IMR-90 (cell line): ENCODE results near the gene RNF130. TPM values are rescaled to one million over a fixed set of nuclear protein-coding genes. Genes with fewer than 3 reads are reported as not detected.

ENCODE experiments used
- ATAC-seq: fragments of 200-7000 bp; cut with Tn5 transposase; 2 replicates; pipeline ENCODE4 v1.9.1; 2020; ENCODE audit warnings: low read depth, mild to moderate bottlenecking, moderate library complexity
- BruUV-seq: library from RNA; stranded (reverse); fragments of 400-500 nt; replicated peaks from 2 replicates; lab custom pipeline; 2021; lab: Mats Ljungman, UMichigan
- CTCF ChIA-PET: fragments of 300-600 bp; formaldehyde crosslinking; extraction: SDS; loops from one replicate; lab custom pipeline; 2021; ENCODE audit warnings: antibody characterized with exemption; lab: Yijun Ruan, JAX
- POLR2A ChIA-PET: fragments of 300-600 bp; sonication (Branson Sonifier 250); formaldehyde crosslinking; loops from one replicate; lab custom pipeline; 2022; ENCODE audit warnings: antibody characterized with exemption; ENCODE audit not compliant: unreplicated experiment; lab: Charles Lee
- DNase-seq: peaks from one replicate; pipeline ENCODE4 v3.0.0; 2013
- H2AFZ ChIP-seq: replicated peaks from 2 replicates; pipeline ENCODE3; 2013; ENCODE audit warnings: low read length, mild to moderate bottlenecking; ENCODE audit not compliant: poor library complexity
- H2AK5ac ChIP-seq: 2 replicates; pipeline ENCODE4 v1.6.1; 2013; ENCODE audit warnings: low read depth, low read length, inconsistent platforms
- H2AK9ac ChIP-seq: replicated peaks from 2 replicates; pipeline ENCODE3; 2013; ENCODE audit warnings: mild to moderate bottlenecking, low read depth, low read length, moderate library complexity; ENCODE audit not compliant: poor library complexity
- H2BK120ac ChIP-seq: 2 replicates; pipeline ENCODE4 v1.6.1; 2013; ENCODE audit warnings: low read depth, low read length, inconsistent platforms
- H2BK15ac ChIP-seq: 3 replicates; pipeline ENCODE4 v1.6.1; 2013; ENCODE audit warnings: low read depth, low read length, inconsistent platforms
- H2BK20ac ChIP-seq: 2 replicates; pipeline ENCODE4 v1.6.1; 2013; ENCODE audit warnings: low read depth, mild to moderate bottlenecking, inconsistent platforms, low read length, moderate library complexity
- H2BK5ac ChIP-seq: 2 replicates; pipeline ENCODE4 v1.6.1; 2013; ENCODE audit warnings: mild to moderate bottlenecking, low read depth, low read length, inconsistent platforms; ENCODE audit not compliant: poor library complexity, severe bottlenecking
- H3K14ac ChIP-seq: replicated peaks from 2 replicates; pipeline ENCODE4 v1.6.1; 2013; ENCODE audit warnings: low read depth, low read length, inconsistent platforms
- H3K18ac ChIP-seq: 2 replicates; pipeline ENCODE4 v1.6.1; 2013; ENCODE audit warnings: low read depth, low read length, control low read depth
- H3K23ac ChIP-seq: 2 replicates; pipeline ENCODE4 v1.6.1; 2013; ENCODE audit warnings: low read depth, low read length, inconsistent platforms
- H3K27ac ChIP-seq: 2 replicates; pipeline ENCODE4 v1.5.1; 2013; ENCODE audit warnings: mild to moderate bottlenecking, control low read depth, low read length; ENCODE audit not compliant: insufficient read depth
- H3K27me3 ChIP-seq: 2 replicates; pipeline ENCODE4 v1.6.1; 2013; ENCODE audit warnings: low read length; ENCODE audit not compliant: control insufficient read depth, insufficient read depth
- H3K36me3 ChIP-seq: 2 replicates; pipeline ENCODE4 v1.6.1; 2013; ENCODE audit warnings: low read length, mixed read lengths; ENCODE audit not compliant: control insufficient read depth, insufficient read depth
- H3K4ac ChIP-seq: 2 replicates; pipeline ENCODE4 v1.6.1; 2013; ENCODE audit warnings: low read depth, low read length, inconsistent platforms
- H3K4me1 ChIP-seq: 2 replicates; pipeline ENCODE4 v1.6.1; 2013; ENCODE audit warnings: low read length, mixed read lengths; ENCODE audit not compliant: control insufficient read depth, insufficient read depth
- H3K4me2 ChIP-seq: 2 replicates; pipeline ENCODE4 v1.6.1; 2013; ENCODE audit warnings: low read depth, mild to moderate bottlenecking, control low read depth, low read length, moderate library complexity
- H3K4me3 ChIP-seq: 2 replicates; pipeline ENCODE4 v1.5.1; 2013; ENCODE audit warnings: low read depth, mild to moderate bottlenecking, control low read depth, low read length, moderate library complexity; ENCODE audit not compliant: insufficient read depth
- H3K56ac ChIP-seq: 2 replicates; pipeline ENCODE4 v1.6.1; 2013; ENCODE audit warnings: low read length, inconsistent platforms; ENCODE audit not compliant: insufficient read depth; ENCODE audit errors: extremely low read depth
- H3K79me1 ChIP-seq, 2 experiments: 2 replicates each; pipeline ENCODE4 v1.6.1; 2013; ENCODE audit warnings: low read length in 2 of 2, inconsistent platforms in 1 of 2, low read depth in 1 of 2
- H3K9ac ChIP-seq: 2 replicates; pipeline ENCODE4 v1.6.1; 2013; ENCODE audit warnings: low read depth, low read length, control low read depth
- H3K9me1 ChIP-seq: 2 replicates; pipeline ENCODE4 v1.6.1; 2013; ENCODE audit warnings: low read length, inconsistent platforms; ENCODE audit not compliant: insufficient read depth
- H3K9me3 ChIP-seq: 2 replicates; pipeline ENCODE4 v1.6.1; 2013; ENCODE audit warnings: low read length; ENCODE audit not compliant: control insufficient read depth, insufficient read depth
- H4K20me1 ChIP-seq: 2 replicates; pipeline ENCODE4 v1.6.1; 2013; ENCODE audit warnings: low read length, inconsistent platforms; ENCODE audit not compliant: insufficient read depth
- H4K5ac ChIP-seq: 2 replicates; pipeline ENCODE4 v1.6.1; 2013; ENCODE audit warnings: mild to moderate bottlenecking, low read depth, low read length, control low read depth
- H4K8ac ChIP-seq, 2 experiments: 2 replicates each; pipeline ENCODE4 v1.6.1; 2013; ENCODE audit warnings: low read depth in 2 of 2, low read length in 2 of 2, control low read depth in 1 of 2, inconsistent platforms in 1 of 2
- H4K91ac ChIP-seq: 2 replicates; pipeline ENCODE4 v1.6.1; 2013; ENCODE audit warnings: low read depth, low read length, inconsistent platforms; ENCODE audit not compliant: insufficient read depth
- CHD1 ChIP-seq: IDR thresholded peaks from 2 replicates; pipeline ENCODE4 v1.6.1; 2012; ENCODE audit warnings: low read depth, low read length, improper control_type of control experiment
- CTCF ChIP-seq: conservative IDR thresholded peaks from 2 replicates; pipeline ENCODE4 v1.5.1; 2012; ENCODE audit warnings: mild to moderate bottlenecking, low read depth, low read length, improper control_type of control experiment
- MAFK ChIP-seq: IDR thresholded peaks from 2 replicates; pipeline ENCODE4 v1.6.1; 2012; ENCODE audit warnings: low read depth, low read length, improper control_type of control experiment
- MAZ ChIP-seq: IDR thresholded peaks from 2 replicates; pipeline ENCODE4 v1.6.1; 2012; ENCODE audit warnings: low read depth, mild to moderate bottlenecking, low read length, improper control_type of control experiment, moderate library complexity, borderline replicate concordance
- NFE2L2 ChIP-seq: fragments of 150-350 bp; IDR thresholded peaks from 2 replicates; pipeline ENCODE4 v1.6.1; 2016; ENCODE audit warnings: low read depth, mild to moderate bottlenecking, low read length
- POLR2A ChIP-seq: IDR thresholded peaks from 2 replicates; pipeline ENCODE4 v1.6.1; 2012; ENCODE audit warnings: mild to moderate bottlenecking, low read depth, low read length
- RCOR1 ChIP-seq: IDR thresholded peaks from 2 replicates; pipeline ENCODE4 v1.6.1; 2012; ENCODE audit warnings: mild to moderate bottlenecking, low read length, improper control_type of control experiment; ENCODE audit not compliant: insufficient replicate concordance
- USF2 ChIP-seq: fragments of 150-350 bp; IDR thresholded peaks from 2 replicates; pipeline ENCODE4 v1.6.1; 2017; ENCODE audit warnings: mild to moderate bottlenecking, antibody characterized with exemption, low read length, low read depth
- WGBS, 2 experiments: methylation state at CpG; one replicate each; pipeline versions ENCODE4 v1.1.5 to v1.1.7; 2013; ENCODE audit warnings: missing lambda C conversion rate in 2 of 2; ENCODE audit not compliant: insufficient read length in 1 of 2; ENCODE audit errors: extremely low coverage in 2 of 2; 5-methylcytosine and 5-hydroxymethylcytosine counted together
- dilution Hi-C: fragments of 300-500 bp; cut with HindIII; formaldehyde crosslinking; loops from one replicate; pipeline ENCODE4 v1.14.3; 2018; ENCODE audit warnings: low sequenced_read_pairs; ENCODE audit not compliant: unreplicated experiment
- in situ Hi-C: fragments of 300-500 bp; cut with MboI; formaldehyde crosslinking; loops from 3 replicates; pipeline ENCODE4 v1.14.3; 2019; ENCODE audit warnings: low sequenced_read_pairs, inconsistent platforms, mixed read lengths
- intact Hi-C: fragments of 100-400 bp; cut with micrococcal nuclease; formaldehyde crosslinking; loops from 2 replicates; pipeline ENCODE4 v1.10.0; 2022
- polyA plus RNA-seq, 3 experiments: library from polyadenylated mRNA; depleted of rRNA; stranded (reverse); fragments of >200 nt; gene quantifications; 2 replicates each; pipeline ENCODE4 v1.2.3, GENCODE V29; 2012; ENCODE audit warnings: low replicate concordance in 1 of 3
- total RNA-seq: library from RNA; depleted of rRNA; stranded (reverse); fragments of >200 nt; gene quantifications from 2 replicates; pipeline ENCODE4 v1.2.3, GENCODE V29; 2012

RNF130 gene
- total and polyA plus RNA-seq, 2 of the 4 experiments (the other 2 are of a cell fraction): 12.9 to 21.7 TPM

- no peak overlapping the region for H2AK5ac ChIP-seq
- H2AFZ ChIP-seq: no peak overlapping the region
- no peak overlapping the region for H3K23ac ChIP-seq
- intact Hi-C loops: no loop called here
- TF ChIP-seq MAFK (no peak), POLR2A (no peak), CHD1 (no peak), CTCF (no peak), RCOR1 (no peak), NFE2L2 (no peak), USF2 (no peak), MAZ (no peak)
- no peaks in the 10 kb centered on the region for H3K9me1 ChIP-seq
- H4K5ac ChIP-seq: no peak overlapping the region
- DNase-seq: no peak
- no peak overlapping the region for H2BK15ac ChIP-seq
- H3K27ac ChIP-seq: no peak overlapping the region
- no peak overlapping the region for H3K14ac ChIP-seq
- in situ Hi-C loops: no loop called here
- H3K4me1 ChIP-seq: no peaks in the 10 kb centered on the region
- H3K9me3 ChIP-seq: no peaks in the 10 kb centered on the region
- no peaks in the 10 kb centered on the region for H3K79me1 ChIP-seq
- WGBS, 2 experiments: 60% methylated on average over 1 of the region's 13 CpGs; no CpG with 5 or more reads in 1 of the 2 experiments
- no peak overlapping the region for H2AK9ac ChIP-seq
- H4K91ac ChIP-seq: no peak overlapping the region
- peaks cover 14% of the 10 kb centered on the region; the same call in 1 of the 2 replicates for H3K27me3 ChIP-seq
- H3K9ac ChIP-seq: no peak overlapping the region
- peak; percentile 50 for ATAC-seq
- H2BK120ac ChIP-seq: no peak overlapping the region
- H3K4me3 ChIP-seq: no peak overlapping the region
- dilution Hi-C loops: no loop called here
- no peak overlapping the region for H3K18ac ChIP-seq
- H3K4ac ChIP-seq: no peak overlapping the region
- 0 out of 2 replicates have a peak overlapping the region, but pooled peaks have one; percentile 12 for H3K4me2 ChIP-seq
- H3K36me3 ChIP-seq: no peaks in the 10 kb centered on the region
- no peak overlapping the region for H3K56ac ChIP-seq
- CTCF ChIA-PET: no interaction called here
- POLR2A ChIA-PET: no interaction called here
- no peak overlapping the region for H2BK20ac ChIP-seq
- no TSS peak for BruUV-seq
- H2BK5ac ChIP-seq: no peak overlapping the region
- H4K20me1 ChIP-seq: no peaks in the 10 kb centered on the region
- H4K8ac ChIP-seq: no peak overlapping the region
Measured at GRCh38 chr5:180084638-180085561, 13.3 kb upstream of the RNF130 start.
